H1 (cell line): ENCODE measurements around the gene MMP7.

Source experiments
- EZH2 ChIP-seq: fragments of 200-600 bp; sonication (generic); IDR thresholded peaks from 2 replicates; pipeline ENCODE4 v1.7.1; 2012; ENCODE audit warnings: low read depth, mild to moderate bottlenecking, moderate library complexity, low read length, inconsistent platforms; ENCODE audit not compliant: severe bottlenecking
- ZNF274 ChIP-seq: IDR thresholded peaks from 2 replicates; pipeline ENCODE4 v1.7.0; 2012; ENCODE audit warnings: low read length, borderline replicate concordance; ENCODE audit errors: extremely low read depth
- TF ChIP-seq, protein P1 (sequence below), 3 experiments: IDR thresholded peaks; 1 replicate in 2 of 3; 2 replicates in 1 of 3; pipeline versions ENCODE4 v1.5.1 to v1.6.1; 2011; ENCODE audit warnings: low read length in 3 of 3, mild to moderate bottlenecking in 3 of 3, inconsistent platforms in 2 of 3, low read depth in 1 of 3, moderate library complexity in 1 of 3; ENCODE audit not compliant: insufficient read depth in 1 of 3; ENCODE audit errors: control extremely low read depth in 1 of 3

DNA sequence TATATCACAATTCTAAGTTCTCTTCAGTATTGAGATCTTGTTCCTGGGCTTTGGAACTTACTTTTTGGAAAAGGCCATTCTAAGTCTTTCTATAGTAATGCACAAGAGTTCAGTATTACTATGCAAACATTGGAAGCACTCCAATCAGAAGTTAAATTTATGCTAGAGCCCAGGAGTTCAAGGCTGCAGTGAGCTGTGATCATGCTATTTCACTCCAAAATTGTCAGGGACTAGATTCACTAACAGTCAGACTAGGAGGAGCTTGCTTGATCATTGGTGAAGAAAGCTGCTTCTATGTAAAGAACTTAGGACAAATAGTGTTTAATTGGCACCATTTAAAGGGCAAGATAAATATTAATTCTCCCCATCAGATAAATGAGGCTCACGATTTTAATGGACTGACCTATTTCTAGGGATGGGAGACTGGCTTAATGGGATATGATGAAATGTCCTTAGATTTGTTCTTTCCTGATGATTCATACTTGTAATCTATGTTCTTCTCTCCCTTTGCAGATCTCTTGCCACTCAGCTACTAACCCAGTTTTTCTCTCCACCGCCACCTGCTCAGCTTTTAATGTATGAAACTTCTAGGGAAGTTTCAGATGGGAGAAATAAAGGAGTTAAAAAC lies 45.3 kb downstream of the MMP7 start:
- TF ChIP-seq, protein P1, sequence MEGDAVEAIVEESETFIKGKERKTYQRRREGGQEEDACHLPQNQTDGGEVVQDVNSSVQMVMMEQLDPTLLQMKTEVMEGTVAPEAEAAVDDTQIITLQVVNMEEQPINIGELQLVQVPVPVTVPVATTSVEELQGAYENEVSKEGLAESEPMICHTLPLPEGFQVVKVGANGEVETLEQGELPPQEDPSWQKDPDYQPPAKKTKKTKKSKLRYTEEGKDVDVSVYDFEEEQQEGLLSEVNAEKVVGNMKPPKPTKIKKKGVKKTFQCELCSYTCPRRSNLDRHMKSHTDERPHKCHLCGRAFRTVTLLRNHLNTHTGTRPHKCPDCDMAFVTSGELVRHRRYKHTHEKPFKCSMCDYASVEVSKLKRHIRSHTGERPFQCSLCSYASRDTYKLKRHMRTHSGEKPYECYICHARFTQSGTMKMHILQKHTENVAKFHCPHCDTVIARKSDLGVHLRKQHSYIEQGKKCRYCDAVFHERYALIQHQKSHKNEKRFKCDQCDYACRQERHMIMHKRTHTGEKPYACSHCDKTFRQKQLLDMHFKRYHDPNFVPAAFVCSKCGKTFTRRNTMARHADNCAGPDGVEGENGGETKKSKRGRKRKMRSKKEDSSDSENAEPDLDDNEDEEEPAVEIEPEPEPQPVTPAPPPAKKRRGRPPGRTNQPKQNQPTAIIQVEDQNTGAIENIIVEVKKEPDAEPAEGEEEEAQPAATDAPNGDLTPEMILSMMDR (IDR thresholded peaks at IDR 0.05; ENCODE audit: control extremely low read depth in 1 of 3, insufficient read depth in 1 of 3, low read depth in 1 of 3, low read length in 3 of 3) = no peak
- TF ChIP-seq ZNF274 (no peak), EZH2 (no peak)
